ENCODE data around the gene FSTL3. TPM values are rescaled to one million over a fixed set of nuclear protein-coding genes. Genes with fewer than 3 reads are reported as not detected.

The FSTL3 gene
- total RNA-seq, 3 donors from 2014 or later (not counting 1 experiment from before 2014, with no cell fraction given), result 1.5 to 1.9 (median 1.5) TPM

- H3K4me1 ChIP-seq (ENCODE audit: control insufficient read depth, insufficient read depth, low read length), result peaks cover 74% of the 10 kb centered on the region
- Mint-ChIP-seq H3K27me3 (ENCODE audit: low read depth in 2 of 2) (no peaks in the 10 kb centered on the region), H3K4me3 (peak overlapping the region; percentile 96), H3K9me3 (no peaks in the 10 kb centered on the region), H3K27ac (peak overlapping the region; percentile 98), H3K36me3 (no peaks in the 10 kb centered on the region), H3K4me1 (peaks cover 45 to 66% of the 10 kb centered on the region in 2 donors)
- intact Hi-C loops (cut with micrococcal nuclease), result loop anchor here (5.0 kb wide), 4 partner anchors 41 to 149 kb away; partner anchors contain the start of genes BSG and PTBP1
- H3K27me3 ChIP-seq (ENCODE audit: control insufficient read depth, insufficient read depth, low read length), result no peaks in the 10 kb centered on the region
- ATAC-seq (peak; percentile 15 to 28 (median 25)), DNase-seq (peak; percentile 60 to 85)
- peak overlapping the region; percentile 96 for H3K4me3 ChIP-seq (ENCODE audit: low read length)
- under 1% methylated on average over 30 of the region's 31 CpGs for WGBS (ENCODE audit: insufficient coverage)
- H3K27ac ChIP-seq (ENCODE audit: low read length), result peak overlapping the region; percentile 99
- H3K9me3 ChIP-seq (ENCODE audit: control insufficient read depth, insufficient read depth, low read length), result no peaks in the 10 kb centered on the region
- no peak for TF ChIP-seq CTCF (IDR thresholded peaks at IDR 0.05)
- peaks cover 18% of the 10 kb centered on the region for H3K36me3 ChIP-seq (ENCODE audit: control insufficient read depth, insufficient read depth, low read length)
Observed at GRCh38 chr19:661427-662196, 14.6 kb upstream of the FSTL3 start.

GRCh38 chr19:662207-662961 is 13.8 kb upstream of the FSTL3 start:
- no peaks in the 10 kb centered on the region for H3K27me3 ChIP-seq (ENCODE audit: control insufficient read depth, insufficient read depth, low read length)
- DNase-seq, result peak; percentile 58 to 84
- H3K4me1 Mint-ChIP-seq, result peaks cover 45 to 60% of the 10 kb centered on the region in 2 donors
- H3K4me3 ChIP-seq (ENCODE audit: low read length), result peak overlapping the region; percentile 96
- peak overlapping the region; percentile 99 for H3K27ac ChIP-seq (ENCODE audit: low read length)
- WGBS (ENCODE audit: insufficient coverage), result under 1% methylated on average over 81 of the region's 81 CpGs
- H3K27ac Mint-ChIP-seq, result peak overlapping the region; percentile 98
- H3K27me3 Mint-ChIP-seq (ENCODE audit: low read depth in 2 of 2), result no peaks in the 10 kb centered on the region
- H3K9me3 ChIP-seq (ENCODE audit: control insufficient read depth, insufficient read depth, low read length), result no peaks in the 10 kb centered on the region
- TF ChIP-seq CTCF (IDR thresholded peaks at IDR 0.05), result no peak
- H3K9me3 Mint-ChIP-seq, result no peaks in the 10 kb centered on the region
- intact Hi-C loops (cut with micrococcal nuclease), result loop anchor here (5.0 kb wide), 4 partner anchors 40 to 150 kb away; partner anchors contain the start of genes BSG and PTBP1
- H3K36me3 ChIP-seq (ENCODE audit: control insufficient read depth, insufficient read depth, low read length), result peaks cover 11% of the 10 kb centered on the region
- H3K4me1 ChIP-seq (ENCODE audit: control insufficient read depth, insufficient read depth, low read length), result peaks cover 68% of the 10 kb centered on the region
- no peaks in the 10 kb centered on the region for H3K36me3 Mint-ChIP-seq
- peak overlapping the region; percentile 96 for H3K4me3 Mint-ChIP-seq
- ATAC-seq, result peak; percentile 7 to 36 (median 13)

GRCh38 chr19:662962-663681 is 13.1 kb upstream of the FSTL3 start, which contains the start of gene RNF126:
RNF126 (minus strand) TSS chr19:663214; CDS start chr19:663121, 93 bp downstream.
- no peak for TF ChIP-seq CTCF (IDR thresholded peaks at IDR 0.05)
- DNase-seq, result peak; percentile 85 to 94
- Histone ChIP-seq H3K4me3 (ENCODE audit: low read length) (peak within 1 kb of the TSS; percentile 96), H3K36me3 (ENCODE audit: control insufficient read depth, insufficient read depth, low read length) (peaks cover 10% of the 10 kb centered on the region), H3K4me1 (ENCODE audit: control insufficient read depth, insufficient read depth, low read length) (peaks cover 63% of the 10 kb centered on the region), H3K9me3 (ENCODE audit: control insufficient read depth, insufficient read depth, low read length) (no peaks in the 10 kb centered on the region), H3K27ac (ENCODE audit: low read length) (peak within 1 kb of the TSS; percentile 99), H3K27me3 (ENCODE audit: control insufficient read depth, insufficient read depth, low read length) (no peaks in the 10 kb centered on the region)
- intact Hi-C loops (cut with micrococcal nuclease), result loop anchor here (5.0 kb wide), 4 partner anchors 39 to 151 kb away; partner anchors contain the start of genes BSG and PTBP1
- no peaks in the 10 kb centered on the region for H3K9me3 Mint-ChIP-seq
- H3K27ac Mint-ChIP-seq, result peak within 1 kb of the TSS; percentile 98
- no peaks in the 10 kb centered on the region for H3K36me3 Mint-ChIP-seq
- peak within 1 kb of the TSS; percentile 96 for H3K4me3 Mint-ChIP-seq
- ATAC-seq, result peak; percentile 52 to 77 (median 55)
- no peaks in the 10 kb centered on the region for H3K27me3 Mint-ChIP-seq (ENCODE audit: low read depth in 2 of 2)
- WGBS (ENCODE audit: insufficient coverage), result under 1% methylated on average over 97 of the region's 97 CpGs
- H3K4me1 Mint-ChIP-seq, result peaks cover 45 to 57% of the 10 kb centered on the region in 2 donors

All from natural killer cell (primary cell).